ENCODE results near the gene KLC3.

KLC3 gene

GRCh38 chr19:45370410-45371204 lies 30.1 kb downstream of the KLC3 start, which contains the start of gene ERCC2:
Gene ERCC2, minus strand, starts transcription at chr19:45370573. Its CDS starts 33 bp downstream, at chr19:45370540.
- TF ChIP-seq POLR2AphosphoS5 (IDR thresholded peaks at IDR 0.05; ENCODE audit: low read depth, low read length): peak; percentile 62; the same call in 1 of the 2 replicates
- TF ChIP-seq REST (IDR thresholded peaks at IDR 0.05; ENCODE audit: insufficient read depth in 1 of 2, low read depth in 2 of 2, low read length in 2 of 2): no peak
- 0 out of 2 replicates have a peak, but pooled peaks have one; percentile 7 for TF ChIP-seq TAF1 (IDR thresholded peaks at IDR 0.05; ENCODE audit: borderline replicate concordance, insufficient read depth, low read length)
- TF ChIP-seq FOXP2 (optimal IDR thresholded peaks at IDR 0.05; ENCODE audit: borderline replicate concordance, extremely low read depth, extremely low read length, insufficient read depth): no peak

- TF ChIP-seq SIN3A (IDR thresholded peaks at IDR 0.05; ENCODE audit: borderline replicate concordance, insufficient read depth, low read length) (no peak), POLR2AphosphoS5 (IDR thresholded peaks at IDR 0.05; ENCODE audit: low read depth, low read length) (no peak), REST (IDR thresholded peaks at IDR 0.05; ENCODE audit: insufficient read depth in 1 of 2, low read depth in 2 of 2, low read length in 2 of 2) (no peak), FOXP2 (optimal IDR thresholded peaks at IDR 0.05; ENCODE audit: borderline replicate concordance, extremely low read depth, extremely low read length, insufficient read depth) (no peak), TAF1 (IDR thresholded peaks at IDR 0.05; ENCODE audit: borderline replicate concordance, insufficient read depth, low read length) (no peak)
Observed at GRCh38 chr19:45376045-45376724, 35.6 kb downstream of the KLC3 start.

- TF ChIP-seq TAF1 (IDR thresholded peaks at IDR 0.05; ENCODE audit: borderline replicate concordance, insufficient read depth, low read length) (no peak), REST (IDR thresholded peaks at IDR 0.05; ENCODE audit: insufficient read depth in 1 of 2, low read depth in 2 of 2, low read length in 2 of 2) (no peak), POLR2AphosphoS5 (IDR thresholded peaks at IDR 0.05; ENCODE audit: low read depth, low read length) (no peak), FOXP2 (optimal IDR thresholded peaks at IDR 0.05; ENCODE audit: borderline replicate concordance, extremely low read depth, extremely low read length, insufficient read depth) (no peak), SIN3A (IDR thresholded peaks at IDR 0.05; ENCODE audit: borderline replicate concordance, insufficient read depth, low read length) (no peak)
Observed at GRCh38 chr19:45380107-45380506, 39.6 kb downstream of the KLC3 start.

- TF ChIP-seq SIN3A (IDR thresholded peaks at IDR 0.05; ENCODE audit: borderline replicate concordance, insufficient read depth, low read length) (no peak), REST (IDR thresholded peaks at IDR 0.05; ENCODE audit: insufficient read depth in 1 of 2, low read depth in 2 of 2, low read length in 2 of 2) (no peak), POLR2AphosphoS5 (IDR thresholded peaks at IDR 0.05; ENCODE audit: low read depth, low read length) (no peak), FOXP2 (optimal IDR thresholded peaks at IDR 0.05; ENCODE audit: borderline replicate concordance, extremely low read depth, extremely low read length, insufficient read depth) (no peak), TAF1 (IDR thresholded peaks at IDR 0.05; ENCODE audit: borderline replicate concordance, insufficient read depth, low read length) (no peak)
Observed at GRCh38 chr19:45382426-45382825, 41.9 kb downstream of the KLC3 start.

All from PFSK-1 (cell line).